Mesenchymal stem cell (in vitro differentiated cells and primary cell): Measurements from ENCODE around the gene GFAP.

Source experiments
- DNase-seq: peaks from one replicate; pipeline ENCODE4 v3.0.0-alpha.2; 2013
- H2AFZ ChIP-seq: one replicate; pipeline ENCODE4 v1.6.1; 2013; ENCODE audit warnings: low read depth, mild to moderate bottlenecking, control low read depth, inconsistent platforms, low read length, moderate library complexity
- H2AK5ac ChIP-seq: 2 replicates; pipeline ENCODE4 v1.6.1; 2013; ENCODE audit warnings: low read length, moderate library complexity, mild to moderate bottlenecking, inconsistent platforms; ENCODE audit not compliant: severe bottlenecking
- H2BK120ac ChIP-seq: one replicate; pipeline ENCODE4 v1.6.1; 2013; ENCODE audit warnings: low read depth, mild to moderate bottlenecking, inconsistent platforms, low read length, moderate library complexity
- H2BK12ac ChIP-seq, 2 experiments: one replicate each; pipeline ENCODE4 v1.6.1; 2013; ENCODE audit warnings: inconsistent platforms in 2 of 2, low read length in 2 of 2, mild to moderate bottlenecking in 2 of 2, moderate library complexity in 2 of 2, control low read depth in 1 of 2
- H2BK15ac ChIP-seq: one replicate; pipeline ENCODE4 v1.6.1; 2013; ENCODE audit warnings: mild to moderate bottlenecking, low read depth, inconsistent platforms; ENCODE audit not compliant: poor library complexity, severe bottlenecking
- H2BK5ac ChIP-seq: 2 replicates; pipeline ENCODE4 v1.6.1; 2013; ENCODE audit warnings: low read depth, mild to moderate bottlenecking, low read length, control low read depth, inconsistent platforms; ENCODE audit not compliant: poor library complexity, severe bottlenecking
- H3K14ac ChIP-seq, 2 experiments: one replicate each; pipeline ENCODE4 v1.6.1; 2013; ENCODE audit warnings: inconsistent platforms in 2 of 2, low read length in 2 of 2, control low read depth in 1 of 2, mild to moderate bottlenecking in 1 of 2, moderate library complexity in 1 of 2
- H3K18ac ChIP-seq, 2 experiments: one replicate each; pipeline ENCODE4 v1.6.1; 2013; ENCODE audit warnings: inconsistent platforms in 2 of 2, low read length in 2 of 2, control low read depth in 1 of 2, low read depth in 1 of 2, mild to moderate bottlenecking in 1 of 2
- H3K23ac ChIP-seq, 2 experiments: one replicate each; pipeline ENCODE4 v1.6.1; 2013; ENCODE audit warnings: inconsistent platforms in 2 of 2, low read length in 2 of 2, mild to moderate bottlenecking in 2 of 2, moderate library complexity in 2 of 2, control low read depth in 1 of 2
- H3K27ac ChIP-seq: 2 replicates; pipeline ENCODE4 v1.5.1; 2013; ENCODE audit warnings: mild to moderate bottlenecking, moderate library complexity, low read length, control low read depth, inconsistent platforms; ENCODE audit not compliant: poor library complexity, severe bottlenecking
- H3K27me3 ChIP-seq, 2 experiments: 2 replicates each; pipeline versions ENCODE4 v1.6.1 to v1.7.0; 2013; ENCODE audit warnings: low read length in 2 of 2, mild to moderate bottlenecking in 2 of 2, moderate library complexity in 2 of 2, control low read depth in 1 of 2, inconsistent platforms in 1 of 2; ENCODE audit not compliant: control insufficient read depth in 1 of 2, insufficient read depth in 1 of 2
- H3K36me3 ChIP-seq, 2 experiments: 2 replicates each; pipeline versions ENCODE4 v1.6.1 to v1.7.0; 2013; ENCODE audit warnings: low read length in 2 of 2, control low read depth in 1 of 2, inconsistent platforms in 1 of 2, low read depth in 1 of 2, mild to moderate bottlenecking in 1 of 2; ENCODE audit not compliant: insufficient read depth in 2 of 2, control insufficient read depth in 1 of 2
- H3K4ac ChIP-seq, 2 experiments: one replicate each; pipeline ENCODE4 v1.6.1; 2013; ENCODE audit warnings: inconsistent platforms in 2 of 2, low read length in 2 of 2, mild to moderate bottlenecking in 2 of 2, moderate library complexity in 2 of 2, control low read depth in 1 of 2, low read depth in 1 of 2
- H3K4me1 ChIP-seq: 2 replicates; pipeline ENCODE4 v1.6.1; 2013; ENCODE audit warnings: low read depth, low read length, control low read depth; ENCODE audit not compliant: control insufficient read depth, insufficient read depth
- H3K4me2 ChIP-seq: 2 replicates; pipeline ENCODE4 v1.6.1; 2013; ENCODE audit warnings: low read length, mild to moderate bottlenecking, inconsistent platforms; ENCODE audit not compliant: poor library complexity, severe bottlenecking
- H3K4me3 ChIP-seq, 2 experiments: 2 replicates each; pipeline versions ENCODE4 v1.5.1 to v1.7.0; 2013; ENCODE audit warnings: low read length in 2 of 2, mild to moderate bottlenecking in 2 of 2, control low read depth in 1 of 2, low read depth in 1 of 2; ENCODE audit not compliant: insufficient read depth in 1 of 2
- H3K79me1 ChIP-seq: replicated peaks from 2 replicates; pipeline ENCODE4 v1.6.1; 2013; ENCODE audit warnings: mild to moderate bottlenecking, control low read depth, low read length, inconsistent platforms; ENCODE audit not compliant: poor library complexity, severe bottlenecking
- H3K9ac ChIP-seq: 2 replicates; pipeline ENCODE4 v1.7.0; 2013; ENCODE audit warnings: mild to moderate bottlenecking, low read length, moderate library complexity
- H3K9me3 ChIP-seq: 2 replicates; pipeline ENCODE4 v1.7.0; 2013; ENCODE audit warnings: mild to moderate bottlenecking, low read length; ENCODE audit not compliant: control insufficient read depth
- H4K8ac ChIP-seq: one replicate; pipeline ENCODE4 v1.6.1; 2013; ENCODE audit warnings: inconsistent platforms, mild to moderate bottlenecking, low read length, moderate library complexity
- H4K91ac ChIP-seq: one replicate; pipeline ENCODE4 v1.6.1; 2013; ENCODE audit warnings: mild to moderate bottlenecking, low read length, inconsistent platforms
- whole genome bisulfite sequencing: methylation state at CpG from one replicate; pipeline ENCODE4 v1.1.7; 2013; ENCODE audit warnings: mixed read lengths; 5-methylcytosine and 5-hydroxymethylcytosine counted together

Gene GFAP

DNA sequence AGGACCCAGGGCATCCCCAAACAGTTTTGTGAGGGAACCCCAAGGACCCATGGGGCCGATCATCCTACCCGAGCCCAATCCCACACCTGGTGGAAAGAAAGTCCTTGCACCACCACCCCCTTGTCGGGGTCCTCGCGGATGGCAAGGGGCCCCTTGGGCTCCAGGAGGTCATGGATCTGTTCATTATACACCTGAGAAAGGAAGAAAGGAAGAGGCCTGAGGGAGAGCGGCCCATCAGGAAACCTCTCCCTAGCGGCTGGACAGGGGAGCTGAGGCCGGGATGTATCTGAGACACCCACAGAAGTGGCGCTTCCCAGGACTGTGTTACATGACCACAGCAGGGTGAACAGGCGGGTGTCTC is 19.4 kb upstream of the GFAP start:
- DNase-seq = no peak
- Histone ChIP-seq H3K9ac (no peak overlapping the region), H2AK5ac (no peak overlapping the region), H4K8ac (no peak overlapping the region), H3K79me1 (peaks cover 20% of the 10 kb centered on the region), H3K36me3 (peaks cover 4 to 37% of the 10 kb centered on the region in 2 experiments), H2BK12ac (no peak overlapping the region), H3K9me3 (peaks cover 6% of the 10 kb centered on the region), H3K23ac (no peak overlapping the region), H3K27ac (no peak overlapping the region), H2BK5ac (no peak overlapping the region), H3K4me3 (no peak overlapping the region), H3K27me3 (no peaks in the 10 kb centered on the region), H3K18ac (no peak overlapping the region), H3K14ac (no peak overlapping the region), H2AFZ (no peak overlapping the region), H2BK15ac (no peak overlapping the region), H3K4ac (no peak overlapping the region), H4K91ac (no peak overlapping the region), H2BK120ac (no peak overlapping the region), H3K4me2 (no peak overlapping the region), H3K4me1 (no peaks in the 10 kb centered on the region)
- WGBS = 98% methylated on average over 10 of the region's 10 CpGs

DNA sequence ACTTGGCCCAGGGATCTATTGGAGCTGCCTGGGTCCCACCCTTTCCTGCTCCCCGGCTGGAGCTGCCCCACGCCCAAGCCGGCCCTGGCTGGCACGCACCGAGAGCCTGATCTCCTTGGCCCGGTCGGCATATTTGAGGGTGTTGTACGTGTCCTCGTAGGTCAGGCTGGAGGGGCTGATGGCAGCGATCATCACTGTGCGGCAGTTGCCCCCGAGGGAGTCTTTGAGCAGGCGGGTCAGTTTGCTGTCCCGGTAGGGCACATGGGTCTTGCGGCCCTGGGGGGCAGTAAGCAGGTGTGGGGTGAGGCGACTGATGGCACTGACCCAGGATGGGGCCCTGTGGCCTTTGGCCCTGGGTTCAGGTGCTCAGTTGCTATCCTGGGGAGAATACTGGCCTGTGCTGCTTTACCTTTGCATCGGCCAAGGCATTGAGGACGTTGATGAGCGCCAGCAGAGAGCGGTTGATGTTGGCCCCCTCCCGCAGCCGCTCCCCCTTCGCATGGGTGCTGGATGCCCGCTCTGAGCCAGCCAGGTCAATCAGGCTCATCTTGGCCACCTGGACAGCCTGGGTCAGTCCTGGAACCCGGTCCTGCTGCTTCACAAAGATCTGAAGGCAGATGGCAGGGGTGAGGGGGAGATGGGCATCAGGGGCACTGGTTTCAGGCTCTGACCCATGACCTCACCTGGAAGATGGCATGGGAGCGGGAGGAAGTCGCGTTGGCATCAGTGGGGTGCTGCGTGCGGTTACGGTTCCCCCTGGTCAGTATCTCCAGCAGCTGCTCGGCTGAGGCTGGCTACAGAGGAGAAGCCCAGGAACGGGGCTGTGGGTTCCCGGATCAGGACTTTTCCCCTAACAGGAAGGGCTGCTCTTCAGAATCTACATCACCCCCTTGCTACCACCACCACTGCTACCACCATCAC is 18.8 kb upstream of the GFAP start:
- no peak for DNase-seq

GRCh38 chr17:44932787-44933097 is 17.4 kb upstream of the GFAP start:
- Histone ChIP-seq H3K23ac (no peak overlapping the region), H3K36me3 (peaks cover 4 to 52% of the 10 kb centered on the region in 2 experiments), H3K4me3 (no peak overlapping the region), H3K18ac (no peak overlapping the region), H3K9ac (no peak overlapping the region), H4K91ac (no peak overlapping the region), H3K4me2 (no peak overlapping the region), H3K79me1 (peaks cover 20% of the 10 kb centered on the region), H4K8ac (no peak overlapping the region), H3K14ac (no peak overlapping the region), H2AK5ac (no peak overlapping the region), H2BK120ac (no peak overlapping the region), H2BK12ac (no peak overlapping the region), H2BK15ac (no peak overlapping the region), H3K27ac (no peak overlapping the region), H2AFZ (no peak overlapping the region), H3K9me3 (no peaks in the 10 kb centered on the region), H3K4me1 (no peaks in the 10 kb centered on the region), H3K27me3 (no peaks in the 10 kb centered on the region), H2BK5ac (no peak overlapping the region), H3K4ac (no peak overlapping the region)
- no peak for DNase-seq
- whole genome bisulfite sequencing = 96% methylated on average over 6 of the region's 6 CpGs

More for the DNA sequence above, 18.8 kb upstream of the GFAP start:
- no peak overlapping the region for H3K14ac ChIP-seq
- H3K9me3 ChIP-seq = peaks cover 6% of the 10 kb centered on the region
- H3K36me3 ChIP-seq = peaks cover 4 to 40% of the 10 kb centered on the region in 2 experiments
- H3K27me3 ChIP-seq = no peaks in the 10 kb centered on the region
- no peak overlapping the region for H3K18ac ChIP-seq
- H3K4me2 ChIP-seq = no peak overlapping the region
- H2BK5ac ChIP-seq = no peak overlapping the region
- no peak overlapping the region for H4K91ac ChIP-seq
- no peak overlapping the region for H2AFZ ChIP-seq
- no peaks in the 10 kb centered on the region for H3K4me1 ChIP-seq
- peaks cover 20% of the 10 kb centered on the region for H3K79me1 ChIP-seq
- H3K23ac ChIP-seq = no peak overlapping the region
- no peak overlapping the region for H3K9ac ChIP-seq
- no peak overlapping the region for H3K4me3 ChIP-seq
- H2BK12ac ChIP-seq = no peak overlapping the region
- no peak overlapping the region for H4K8ac ChIP-seq
- no peak overlapping the region for H2BK120ac ChIP-seq
- no peak overlapping the region for H3K27ac ChIP-seq
- H3K4ac ChIP-seq = no peak overlapping the region
- 97% methylated on average over 34 of the region's 34 CpGs for WGBS
- no peak overlapping the region for H2BK15ac ChIP-seq
- no peak overlapping the region for H2AK5ac ChIP-seq

- no peak overlapping the region for H2AK5ac ChIP-seq
- H3K36me3 ChIP-seq = peaks cover 7 to 54% of the 10 kb centered on the region in 2 experiments
- no peak overlapping the region for H4K8ac ChIP-seq
- no peak overlapping the region for H4K91ac ChIP-seq
- H3K4me1 ChIP-seq = no peaks in the 10 kb centered on the region
- H2BK12ac ChIP-seq = no peak overlapping the region
- H2BK15ac ChIP-seq = no peak overlapping the region
- WGBS = over 99% methylated on average over 7 of the region's 8 CpGs
- no peak overlapping the region for H3K27ac ChIP-seq
- H2BK5ac ChIP-seq = no peak overlapping the region
- no peak overlapping the region for H3K14ac ChIP-seq
- no peak overlapping the region for H3K4me3 ChIP-seq
- H3K27me3 ChIP-seq = no peaks in the 10 kb centered on the region
- DNase-seq = no peak
- no peak overlapping the region for H3K9ac ChIP-seq
- no peak overlapping the region for H2AFZ ChIP-seq
- H3K23ac ChIP-seq = no peak overlapping the region
- H3K18ac ChIP-seq = no peak overlapping the region
- H3K4me2 ChIP-seq = no peak overlapping the region
- H3K9me3 ChIP-seq = no peaks in the 10 kb centered on the region
- H2BK120ac ChIP-seq = no peak overlapping the region
- H3K79me1 ChIP-seq = peaks cover 20% of the 10 kb centered on the region
- H3K4ac ChIP-seq = no peak overlapping the region
Observed at GRCh38 chr17:44932096-44932786, 16.9 kb upstream of the GFAP start.
